AG09319 (cell line): ENCODE measurements around the gene WNT7A.

Experiments
- DNase-seq: peaks from one replicate; pipeline ENCODE4 v3.0.0-alpha.2; 2010; ENCODE audit warnings: low read depth; ENCODE audit errors: extremely low read depth
- TF ChIP-seq, protein P1 (sequence below): IDR thresholded peaks from 2 replicates; pipeline ENCODE4 v1.5.1; 2011; ENCODE audit warnings: low read depth, mild to moderate bottlenecking, inconsistent platforms, low read length, moderate library complexity

Gene WNT7A

GRCh38 chr3:13767896-13768295 is 112.0 kb downstream of the WNT7A start:
- TF ChIP-seq, protein P1, sequence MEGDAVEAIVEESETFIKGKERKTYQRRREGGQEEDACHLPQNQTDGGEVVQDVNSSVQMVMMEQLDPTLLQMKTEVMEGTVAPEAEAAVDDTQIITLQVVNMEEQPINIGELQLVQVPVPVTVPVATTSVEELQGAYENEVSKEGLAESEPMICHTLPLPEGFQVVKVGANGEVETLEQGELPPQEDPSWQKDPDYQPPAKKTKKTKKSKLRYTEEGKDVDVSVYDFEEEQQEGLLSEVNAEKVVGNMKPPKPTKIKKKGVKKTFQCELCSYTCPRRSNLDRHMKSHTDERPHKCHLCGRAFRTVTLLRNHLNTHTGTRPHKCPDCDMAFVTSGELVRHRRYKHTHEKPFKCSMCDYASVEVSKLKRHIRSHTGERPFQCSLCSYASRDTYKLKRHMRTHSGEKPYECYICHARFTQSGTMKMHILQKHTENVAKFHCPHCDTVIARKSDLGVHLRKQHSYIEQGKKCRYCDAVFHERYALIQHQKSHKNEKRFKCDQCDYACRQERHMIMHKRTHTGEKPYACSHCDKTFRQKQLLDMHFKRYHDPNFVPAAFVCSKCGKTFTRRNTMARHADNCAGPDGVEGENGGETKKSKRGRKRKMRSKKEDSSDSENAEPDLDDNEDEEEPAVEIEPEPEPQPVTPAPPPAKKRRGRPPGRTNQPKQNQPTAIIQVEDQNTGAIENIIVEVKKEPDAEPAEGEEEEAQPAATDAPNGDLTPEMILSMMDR = no peak
- DNase-seq = no peak

DNA sequence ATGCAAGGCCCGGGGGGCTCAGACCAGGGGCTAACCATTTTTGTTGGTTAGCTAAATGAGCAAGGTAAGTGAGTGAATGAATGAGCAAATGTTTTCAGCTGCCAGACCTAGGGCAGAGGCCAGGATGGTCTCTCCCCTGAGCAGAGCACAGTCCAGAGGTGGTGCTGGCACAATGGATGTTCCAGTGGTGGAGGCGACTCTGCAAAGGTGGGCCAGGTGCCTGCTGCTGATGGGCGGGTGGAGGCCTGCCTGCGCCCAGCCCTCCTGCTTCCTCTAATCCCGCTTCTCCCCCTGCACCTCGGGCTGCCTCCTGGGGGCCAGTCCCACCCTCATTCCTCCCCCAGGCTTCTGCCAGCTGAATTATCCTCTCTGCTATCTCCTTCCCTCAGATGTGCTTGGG is 112.8 kb downstream of the WNT7A start:
- no peak for DNase-seq

More for the DNA sequence above, 112.8 kb downstream of the WNT7A start:
- TF ChIP-seq, protein P1 = no peak
